GM12875 (cell line): Measurements from ENCODE around the gene UBE3A.
A peak's percentile ranks its signal among the peaks of the same experiment; 100 is the strongest.

ENCODE experiments used
- H3K4me3 ChIP-seq: one replicate; pipeline ENCODE4 v1.5.1; 2011; ENCODE audit warnings: low read depth, low read length, control low read depth
- TF ChIP-seq, protein P1 (sequence below): IDR thresholded peaks from 2 replicates; pipeline ENCODE4 v1.5.1; 2011; ENCODE audit warnings: low read depth, mild to moderate bottlenecking, control low read depth, inconsistent platforms, low read length, moderate library complexity, borderline replicate concordance; ENCODE audit not compliant: insufficient read depth

UBE3A gene

DNA sequence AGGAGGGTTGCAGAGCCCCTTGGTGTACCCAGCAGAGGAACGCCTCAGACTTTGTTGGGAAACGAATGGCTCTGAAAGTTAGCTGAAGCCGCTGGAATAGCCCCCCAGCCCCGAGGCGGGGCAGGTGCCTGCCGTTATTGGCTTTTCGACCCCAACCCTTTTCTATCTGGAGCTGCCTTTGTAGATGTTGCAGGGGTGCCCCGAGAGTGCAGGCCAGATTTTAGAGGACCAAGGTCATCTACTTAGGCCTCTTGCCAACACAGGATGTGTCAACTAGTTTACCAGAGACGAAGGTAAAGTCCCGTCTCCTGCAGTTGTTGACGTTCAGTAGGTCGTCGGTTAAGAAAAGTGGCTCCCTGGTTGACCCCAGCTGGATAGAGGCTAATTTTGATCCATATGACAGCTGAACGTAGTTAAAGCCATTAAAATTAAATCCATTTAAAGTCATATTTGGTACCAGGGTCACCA lies 579 bp upstream of the UBE3A start:
- peak overlapping the region; percentile 49 for H3K4me3 ChIP-seq
- TF ChIP-seq, protein P1, sequence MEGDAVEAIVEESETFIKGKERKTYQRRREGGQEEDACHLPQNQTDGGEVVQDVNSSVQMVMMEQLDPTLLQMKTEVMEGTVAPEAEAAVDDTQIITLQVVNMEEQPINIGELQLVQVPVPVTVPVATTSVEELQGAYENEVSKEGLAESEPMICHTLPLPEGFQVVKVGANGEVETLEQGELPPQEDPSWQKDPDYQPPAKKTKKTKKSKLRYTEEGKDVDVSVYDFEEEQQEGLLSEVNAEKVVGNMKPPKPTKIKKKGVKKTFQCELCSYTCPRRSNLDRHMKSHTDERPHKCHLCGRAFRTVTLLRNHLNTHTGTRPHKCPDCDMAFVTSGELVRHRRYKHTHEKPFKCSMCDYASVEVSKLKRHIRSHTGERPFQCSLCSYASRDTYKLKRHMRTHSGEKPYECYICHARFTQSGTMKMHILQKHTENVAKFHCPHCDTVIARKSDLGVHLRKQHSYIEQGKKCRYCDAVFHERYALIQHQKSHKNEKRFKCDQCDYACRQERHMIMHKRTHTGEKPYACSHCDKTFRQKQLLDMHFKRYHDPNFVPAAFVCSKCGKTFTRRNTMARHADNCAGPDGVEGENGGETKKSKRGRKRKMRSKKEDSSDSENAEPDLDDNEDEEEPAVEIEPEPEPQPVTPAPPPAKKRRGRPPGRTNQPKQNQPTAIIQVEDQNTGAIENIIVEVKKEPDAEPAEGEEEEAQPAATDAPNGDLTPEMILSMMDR = no peak

DNA sequence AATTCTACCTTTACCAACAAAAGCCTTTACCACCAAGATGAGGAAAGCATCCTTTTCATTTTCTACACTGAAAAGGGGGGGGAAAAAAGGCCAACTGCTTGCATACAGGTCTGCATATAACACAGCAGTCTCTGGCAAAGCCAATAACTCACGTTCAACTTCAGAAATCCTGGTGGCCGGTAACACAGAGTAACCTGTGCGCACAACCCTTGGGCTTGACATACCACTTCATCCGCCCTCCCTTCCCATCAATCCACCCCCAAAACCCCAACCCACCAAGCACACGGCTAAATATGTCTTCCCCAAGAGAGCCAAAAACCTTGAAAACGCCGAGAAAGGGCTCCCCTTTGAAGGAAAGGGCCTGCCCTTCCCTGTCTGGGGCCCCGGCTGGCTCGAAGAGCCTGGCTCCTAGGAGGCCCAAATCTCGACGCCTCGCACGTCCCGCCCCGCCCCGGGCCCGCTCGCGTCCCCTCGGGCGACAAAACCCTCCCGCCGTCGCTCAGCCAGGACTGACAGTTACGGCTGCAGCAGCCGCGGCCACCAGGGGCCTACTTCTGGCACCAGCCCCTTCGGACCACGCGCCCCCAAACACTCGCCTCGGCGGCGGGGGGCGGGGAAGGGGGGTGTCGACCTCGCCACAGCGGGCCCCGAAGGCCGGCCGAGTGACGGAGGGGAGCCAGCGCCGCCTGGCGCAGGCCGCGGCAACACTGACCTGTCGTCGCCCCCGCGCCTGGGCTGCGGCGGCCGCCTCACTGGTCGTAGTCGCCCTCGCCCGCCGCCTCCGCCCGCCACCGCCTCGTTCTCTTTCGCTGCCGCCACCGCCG lies 835 bp downstream of the UBE3A start:
- H3K4me3 ChIP-seq = peak overlapping the region; percentile 78
- TF ChIP-seq, protein P1 = peak; percentile 55

DNA sequence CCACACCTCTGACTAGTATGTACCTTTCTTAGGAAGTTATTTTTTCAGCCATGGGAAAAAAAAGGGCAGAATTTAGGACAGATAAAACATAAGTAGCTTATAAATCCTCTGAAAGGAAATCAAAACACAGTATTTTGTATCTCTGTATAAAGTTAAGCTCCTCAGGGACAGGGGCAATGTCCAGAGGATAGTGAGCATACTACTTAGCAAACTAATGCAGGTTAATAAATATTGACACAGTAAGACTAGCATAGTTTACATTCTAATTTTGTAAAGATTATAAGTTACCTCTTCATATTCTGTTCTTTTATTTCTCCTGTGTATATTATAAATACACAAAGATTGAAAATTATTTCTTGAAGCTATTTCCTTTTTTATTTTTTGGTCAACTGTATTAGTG lies 2.1 kb downstream of the UBE3A start:
- H3K4me3 ChIP-seq = no peak overlapping the region
- TF ChIP-seq, protein P1 = no peak

DNA sequence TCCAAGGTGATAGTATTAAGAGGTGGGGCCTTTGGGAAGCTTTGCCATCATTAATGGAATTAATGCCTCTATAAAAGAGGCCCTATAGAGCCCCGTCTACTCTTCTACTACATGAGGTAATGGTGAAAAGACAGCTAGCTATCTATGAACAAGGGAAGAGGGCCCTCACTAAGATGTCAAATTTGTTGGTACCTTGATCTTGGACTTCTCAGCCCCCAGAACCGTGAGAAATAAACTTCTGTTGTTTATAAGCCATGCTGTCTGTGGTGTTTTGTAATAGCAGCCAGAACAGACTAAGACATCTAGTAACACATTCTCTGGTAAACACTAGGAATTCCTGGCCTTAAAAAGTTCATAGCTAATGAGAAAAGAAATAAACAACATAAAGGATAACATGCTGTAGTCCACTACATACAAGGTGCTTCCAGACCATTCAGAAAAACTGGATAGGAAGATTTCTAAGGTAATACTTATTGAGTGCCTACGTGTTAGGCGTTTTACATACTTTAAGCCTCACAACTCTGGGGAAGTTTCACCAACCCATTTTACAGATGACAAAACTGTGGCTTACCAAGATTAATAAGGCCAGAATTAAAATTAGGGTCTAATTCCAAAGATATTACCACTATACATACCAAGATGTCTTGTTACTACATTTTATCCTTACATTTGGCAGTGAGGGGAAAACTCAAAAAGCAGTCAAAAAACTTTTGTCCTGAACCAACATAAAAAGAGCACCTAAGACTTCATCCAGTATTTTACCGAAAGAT lies 3.2 kb downstream of the UBE3A start:
- TF ChIP-seq, protein P1 = no peak
- no peak overlapping the region for H3K4me3 ChIP-seq

DNA sequence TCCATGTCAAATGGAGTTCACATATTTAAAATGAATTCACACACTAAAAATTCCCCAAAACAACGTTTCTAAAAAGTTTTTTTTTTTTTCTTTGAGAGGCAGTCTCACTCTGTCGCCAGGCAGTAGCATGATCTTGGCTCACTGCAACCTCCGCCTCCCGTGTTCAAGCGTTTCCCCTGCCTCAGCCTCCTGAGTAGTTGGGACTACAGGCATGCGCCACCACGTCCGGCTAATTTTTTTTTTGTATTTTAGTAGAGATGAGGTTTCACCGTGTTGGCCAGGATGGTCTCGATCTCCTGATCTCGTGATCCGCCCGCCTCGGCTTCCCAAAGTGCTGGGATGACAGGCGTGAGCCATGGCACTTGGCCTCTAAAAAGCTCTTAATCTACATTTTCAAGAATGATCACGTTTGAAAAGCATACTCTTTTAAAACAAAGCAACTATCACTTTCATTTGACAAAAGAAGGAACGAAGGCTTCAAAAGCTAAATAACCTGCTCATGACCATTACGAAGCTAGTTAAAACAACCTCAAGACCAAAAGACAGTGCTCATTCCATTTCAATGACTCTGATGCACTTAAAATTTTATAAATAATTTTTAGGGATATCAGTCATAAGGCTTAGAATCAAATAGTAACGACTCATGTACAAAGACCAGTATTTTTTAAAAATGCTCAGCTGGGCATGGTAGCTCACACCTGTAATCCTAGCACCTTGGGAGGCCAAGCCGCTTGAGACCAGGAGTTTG lies 5.5 kb downstream of the UBE3A start:
- TF ChIP-seq, protein P1 = no peak
- no peak overlapping the region for H3K4me3 ChIP-seq

DNA sequence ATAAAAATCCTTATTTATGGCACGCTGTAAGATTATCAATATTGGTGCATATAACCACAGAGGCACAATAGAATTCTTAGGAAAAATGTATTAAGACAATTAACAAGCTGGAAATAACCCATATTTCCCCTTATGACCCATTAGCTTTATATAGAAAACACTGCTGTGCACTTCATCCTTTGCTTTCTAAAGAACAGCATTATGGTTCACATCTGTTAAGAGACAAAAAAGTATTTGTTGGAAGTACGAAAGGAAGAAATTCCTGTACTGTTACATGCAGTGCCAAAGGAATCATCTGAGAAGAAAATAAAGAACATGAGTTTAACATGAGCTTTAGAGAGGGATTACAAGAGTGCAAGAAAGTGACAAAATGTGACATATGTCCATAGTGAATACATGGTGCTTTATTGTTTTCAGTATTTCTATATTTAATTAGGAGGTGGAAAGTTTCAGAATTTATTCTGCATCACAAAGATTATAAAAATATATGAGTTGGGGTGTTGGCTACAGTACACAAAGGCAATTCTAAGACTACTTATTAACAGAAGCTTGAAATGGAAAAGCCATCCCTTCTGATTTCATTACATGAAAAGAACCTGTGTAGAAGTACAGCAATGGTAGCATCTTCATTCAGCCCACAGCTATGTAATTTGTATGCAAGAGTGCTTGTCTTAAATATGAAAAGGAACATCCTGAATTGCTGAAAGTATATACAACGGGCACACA lies 6.8 kb downstream of the UBE3A start:
- H3K4me3 ChIP-seq = no peak overlapping the region
- TF ChIP-seq, protein P1 = no peak
